IPS-18c (cell line): ENCODE results near the gene CRISP1.
"Not testable (repeated sequence)": the region's sequence is repeated elsewhere in the genome, so short reads cannot be mapped to it uniquely, and the experiment has no call there.

Experiments
- H3K4me3 ChIP-seq: 2 replicates; pipeline ENCODE4 v1.7.0; 2013; ENCODE audit warnings: low read depth, mild to moderate bottlenecking, low read length, moderate library complexity; ENCODE audit not compliant: insufficient read depth
- H3K9me3 ChIP-seq: one replicate; pipeline ENCODE4 v1.6.1; 2013; ENCODE audit warnings: mild to moderate bottlenecking, low read length, moderate library complexity; ENCODE audit not compliant: control insufficient read depth, insufficient read depth

CRISP1 gene

GRCh38 chr6:49852975-49853374 lies 13.4 kb downstream of the CRISP1 start:
- Histone ChIP-seq H3K9me3 (no peaks in the 10 kb centered on the region), H3K4me3 (no peak overlapping the region)

- Histone ChIP-seq H3K4me3 (no peak overlapping the region), H3K9me3 (no peaks in the 10 kb centered on the region)
These were observed 17.0 kb downstream of the CRISP1 start for GRCh38 chr6:49849213-49849907.

GRCh38 chr6:49847673-49848072 lies 18.7 kb downstream of the CRISP1 start:
- Histone ChIP-seq H3K4me3 (no peak overlapping the region), H3K9me3 (no peaks in the 10 kb centered on the region)

GRCh38 chr6:49847014-49847413 lies 19.3 kb downstream of the CRISP1 start:
- Histone ChIP-seq H3K9me3 (no peaks in the 10 kb centered on the region), H3K4me3 (no peak overlapping the region)

GRCh38 chr6:49841424-49841823 lies 24.9 kb downstream of the CRISP1 start:
- H3K4me3 ChIP-seq = no peak overlapping the region
- no peaks in the 10 kb centered on the region for H3K9me3 ChIP-seq

GRCh38 chr6:49839957-49840356 lies 26.4 kb downstream of the CRISP1 start:
- Histone ChIP-seq H3K9me3 (no peaks in the 10 kb centered on the region), H3K4me3 (no peak overlapping the region)

- Histone ChIP-seq H3K9me3 (no peaks in the 10 kb centered on the region), H3K4me3 (no peak overlapping the region)
These were observed 27.2 kb downstream of the CRISP1 start for GRCh38 chr6:49839162-49839561.

- Histone ChIP-seq H3K4me3 (no peak overlapping the region), H3K9me3 (no peaks in the 10 kb centered on the region)
These were observed 31.2 kb downstream of the CRISP1 start for GRCh38 chr6:49835140-49835539.

- no peaks in the 10 kb centered on the region for H3K9me3 ChIP-seq
- H3K4me3 ChIP-seq = no peak overlapping the region
These were observed 32.9 kb downstream of the CRISP1 start for GRCh38 chr6:49833386-49833785.

- Histone ChIP-seq H3K4me3 (no peak overlapping the region), H3K9me3 (no peaks in the 10 kb centered on the region)
These were observed 39.5 kb downstream of the CRISP1 start for GRCh38 chr6:49826743-49827406.

GRCh38 chr6:49815166-49815565 lies 51.2 kb downstream of the CRISP1 start:
- no peak overlapping the region for H3K4me3 ChIP-seq
- no peaks in the 10 kb centered on the region for H3K9me3 ChIP-seq

- Histone ChIP-seq H3K4me3 (no peak overlapping the region), H3K9me3 (no peaks in the 10 kb centered on the region)
These were observed 53.1 kb downstream of the CRISP1 start for GRCh38 chr6:49813248-49813647.

- no peak overlapping the region for H3K4me3 ChIP-seq
- H3K9me3 ChIP-seq = no peaks in the 10 kb centered on the region
These were observed 60.2 kb downstream of the CRISP1 start for GRCh38 chr6:49806145-49806544.

- H3K9me3 ChIP-seq = no peaks in the 10 kb centered on the region
- H3K4me3 ChIP-seq = no peak overlapping the region; the same call in 1 of the 2 replicates
These were observed 61.1 kb downstream of the CRISP1 start for GRCh38 chr6:49805246-49805645.

GRCh38 chr6:49801525-49801924 lies 64.8 kb downstream of the CRISP1 start:
- Histone ChIP-seq H3K4me3 (no peak overlapping the region), H3K9me3 (no peaks in the 10 kb centered on the region)

- H3K9me3 ChIP-seq = no peaks in the 10 kb centered on the region
- H3K4me3 ChIP-seq = no peak overlapping the region
These were observed 67.2 kb downstream of the CRISP1 start for GRCh38 chr6:49799090-49799489.

GRCh38 chr6:49796842-49797455 lies 69.4 kb downstream of the CRISP1 start:
- not testable (repeated sequence) for H3K9me3 ChIP-seq
- peak overlapping the region; percentile 36; the same call in 1 of the 2 replicates for H3K4me3 ChIP-seq

GRCh38 chr6:49790341-49790740 lies 76.0 kb downstream of the CRISP1 start:
- no peak overlapping the region for H3K4me3 ChIP-seq
- no peaks in the 10 kb centered on the region for H3K9me3 ChIP-seq
